ELR (cell line): Measurements from ENCODE around the gene HOMER3.
A peak's percentile ranks its signal among the peaks of the same experiment; 100 is the strongest.
"Not testable (repeated sequence)": the region's sequence is repeated elsewhere in the genome, so short reads cannot be mapped to it uniquely, and the experiment has no call there.

Experiments
- DNase-seq: peaks from one replicate; pipeline ENCODE4 v3.0.0-alpha.2; 2015; ENCODE audit warnings: low read depth

The HOMER3 gene

DNA sequence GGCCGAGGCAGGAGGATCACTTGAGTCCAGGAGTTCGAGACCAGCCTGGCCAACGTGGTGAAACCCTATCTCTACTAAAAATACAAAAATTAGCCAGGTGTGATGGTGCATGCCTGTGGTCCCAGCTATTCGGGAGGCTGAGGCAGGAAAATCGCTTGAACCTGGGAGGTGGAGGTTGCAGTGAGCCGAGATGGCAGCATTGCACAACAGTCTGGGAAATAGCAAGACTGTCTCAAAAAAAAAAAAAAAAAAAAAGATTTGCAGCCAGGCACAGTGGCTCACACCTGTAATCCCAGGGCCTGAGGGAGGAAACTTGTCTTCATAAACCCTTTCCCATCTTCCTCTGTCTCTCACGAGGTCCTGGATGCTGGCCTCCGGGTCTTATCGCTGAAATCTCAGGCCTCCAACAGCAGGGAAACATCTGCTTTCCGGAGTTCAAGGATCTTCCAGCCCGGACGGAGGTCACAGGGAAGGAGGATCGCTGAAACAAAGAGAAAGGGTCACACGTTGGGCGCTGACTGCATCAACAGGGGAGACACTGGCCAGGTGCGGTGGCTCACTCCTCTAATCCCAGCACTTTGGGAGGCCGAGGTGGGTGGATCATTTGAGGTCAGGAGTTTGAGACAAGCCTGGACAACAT lies 11.5 kb upstream of the HOMER3 start:
- not testable (repeated sequence) for DNase-seq

DNA sequence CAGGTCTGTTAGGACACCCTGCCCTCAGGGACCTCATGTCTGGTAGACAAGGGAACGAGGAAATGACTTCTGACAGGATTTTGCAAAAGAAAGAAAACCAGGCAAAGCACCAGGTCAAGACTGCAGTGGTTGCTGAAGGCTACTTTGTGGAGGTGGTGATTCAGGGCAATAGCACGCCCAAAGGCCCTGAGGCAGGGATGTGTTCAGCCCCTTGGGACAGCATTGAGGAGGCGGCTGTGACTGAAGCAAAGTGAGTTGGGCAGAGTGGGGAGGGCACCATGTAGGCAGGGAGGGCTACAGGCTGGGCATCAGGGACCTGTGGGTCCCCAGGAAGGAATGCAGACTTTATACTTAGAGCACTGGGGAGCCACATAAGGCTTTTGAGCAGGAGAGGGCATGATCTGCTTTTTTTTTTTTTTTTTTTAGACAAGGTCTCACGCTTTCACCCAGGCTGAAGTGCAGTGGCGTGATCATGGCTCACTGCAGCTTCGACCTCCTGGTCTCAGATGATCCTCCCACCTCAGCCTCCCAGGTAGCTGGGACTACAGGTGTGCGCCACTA lies 10.8 kb upstream of the HOMER3 start:
- peak; percentile 97 for DNase-seq

DNA sequence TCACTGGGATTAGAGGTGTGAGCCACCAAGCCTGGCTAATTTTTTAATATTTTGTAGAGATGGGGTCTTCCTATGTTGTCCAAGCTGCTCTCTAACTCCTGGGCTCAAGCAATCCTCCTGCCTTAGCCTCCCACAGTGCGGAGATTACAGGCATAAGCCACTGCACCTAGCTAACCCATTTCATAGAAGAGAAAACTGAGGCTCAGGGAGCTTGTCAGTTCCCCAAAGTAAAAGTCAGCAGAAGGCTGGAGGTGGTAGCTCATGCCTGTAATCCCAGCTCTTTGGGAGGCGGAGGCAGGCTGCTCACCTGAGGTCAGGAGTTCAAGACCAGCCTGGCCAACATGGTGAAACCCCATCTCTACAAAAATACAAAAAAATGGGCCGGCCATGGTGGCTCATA lies 8.8 kb upstream of the HOMER3 start:
- no peak for DNase-seq

DNA sequence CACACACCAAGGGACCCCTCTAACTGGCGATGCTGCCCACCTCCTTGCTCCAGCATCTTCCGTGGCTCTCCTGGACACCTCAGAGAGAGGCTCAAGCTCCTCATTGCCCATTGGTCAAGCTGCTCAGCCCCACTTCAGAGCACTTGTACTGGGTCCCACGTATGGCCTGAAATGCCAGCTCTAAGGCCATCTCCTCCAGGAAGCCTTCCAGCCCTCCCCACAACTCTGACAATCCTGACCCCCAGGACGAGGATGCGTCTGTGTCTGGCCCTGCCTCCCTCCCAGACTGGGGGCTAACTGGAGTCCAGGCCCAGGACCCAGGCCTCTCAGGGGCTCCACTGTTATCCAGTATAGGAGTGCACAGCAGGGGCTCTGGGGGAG lies 7.9 kb upstream of the HOMER3 start:
- DNase-seq, result no peak

DNA sequence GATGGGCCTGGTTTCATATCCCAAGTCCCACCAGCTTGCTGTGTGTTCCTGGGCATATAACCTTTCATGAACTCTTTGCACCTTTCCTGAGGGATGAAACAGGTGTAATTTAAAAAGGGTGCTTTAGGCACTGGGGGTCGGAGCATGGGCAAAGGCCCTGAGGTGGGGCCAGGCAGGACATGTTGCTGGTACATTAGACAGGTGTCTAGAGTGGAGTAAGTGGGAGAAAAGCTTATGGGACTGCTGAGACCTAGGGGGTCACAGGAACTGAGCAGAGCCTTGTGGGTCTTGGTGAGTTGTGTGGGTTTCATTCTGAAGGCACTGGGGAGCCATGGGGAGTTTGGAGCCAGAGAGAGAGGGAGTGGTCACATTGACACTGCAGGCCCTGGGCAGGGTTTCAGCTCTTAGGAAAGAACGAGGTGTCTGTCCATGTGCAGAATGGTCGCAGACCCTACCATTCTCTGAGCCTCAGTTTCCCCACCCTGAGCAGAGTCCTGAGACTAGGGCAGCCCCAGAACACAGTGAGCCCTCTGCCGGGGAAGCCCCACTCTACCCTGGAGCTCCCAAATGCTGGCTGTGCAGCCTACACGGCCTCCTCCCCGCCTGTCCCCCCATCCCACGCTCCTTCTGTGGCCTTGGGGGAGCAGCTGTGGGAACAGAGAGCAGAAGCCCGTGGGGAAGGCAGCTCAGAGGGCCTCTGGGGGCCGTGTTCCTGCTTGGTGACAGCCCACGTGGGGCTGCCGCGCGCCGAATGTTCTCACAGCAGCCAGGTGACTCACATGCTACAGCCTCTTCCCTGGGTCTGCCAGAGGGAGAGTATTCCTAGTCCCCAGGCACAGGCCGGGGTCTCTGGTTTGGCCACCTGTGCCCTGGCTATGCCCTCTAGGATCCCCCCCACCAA lies 7.3 kb upstream of the HOMER3 start:
- no peak for DNase-seq

DNA sequence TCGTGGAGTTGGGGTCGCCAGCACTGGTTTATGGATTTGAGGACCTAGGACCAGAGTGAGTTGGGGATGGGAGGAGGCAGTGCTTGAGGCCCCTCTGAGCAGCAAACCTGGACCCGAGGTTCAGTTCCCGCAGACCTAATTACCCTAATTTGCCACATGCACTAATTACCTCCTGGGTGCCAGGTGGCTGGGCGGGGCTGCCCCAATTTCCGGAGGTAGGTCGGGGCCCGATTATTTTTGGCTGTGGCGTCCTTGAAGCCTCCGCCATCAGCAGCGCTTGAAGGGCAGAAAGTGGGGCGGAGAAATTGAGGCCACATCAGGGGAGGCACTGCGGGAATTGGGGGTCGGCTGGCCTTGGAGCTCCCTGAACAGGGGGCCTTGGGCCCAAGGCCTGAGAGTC lies 5.9 kb upstream of the HOMER3 start:
- no peak for DNase-seq

DNA sequence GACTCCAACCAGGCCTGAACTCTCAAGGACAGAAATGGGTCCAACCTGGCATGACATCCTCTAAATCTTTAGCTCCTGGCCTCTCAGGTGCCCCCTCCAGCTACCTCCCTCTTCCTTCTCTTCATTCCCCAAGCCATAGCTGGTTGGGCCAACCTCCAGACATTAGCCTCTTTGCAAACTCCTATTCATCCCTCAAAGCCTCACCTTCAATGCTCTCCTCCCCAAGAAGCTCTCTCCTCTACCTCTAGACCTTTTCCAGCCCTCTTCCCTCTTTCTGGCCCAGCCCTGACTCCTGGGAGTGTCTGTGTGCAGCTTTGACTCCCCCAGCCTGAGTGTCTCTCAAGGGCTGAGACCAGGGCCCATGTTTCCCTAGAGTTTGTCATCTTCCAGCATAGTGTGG lies 5.3 kb upstream of the HOMER3 start:
- DNase-seq, result no peak

DNA sequence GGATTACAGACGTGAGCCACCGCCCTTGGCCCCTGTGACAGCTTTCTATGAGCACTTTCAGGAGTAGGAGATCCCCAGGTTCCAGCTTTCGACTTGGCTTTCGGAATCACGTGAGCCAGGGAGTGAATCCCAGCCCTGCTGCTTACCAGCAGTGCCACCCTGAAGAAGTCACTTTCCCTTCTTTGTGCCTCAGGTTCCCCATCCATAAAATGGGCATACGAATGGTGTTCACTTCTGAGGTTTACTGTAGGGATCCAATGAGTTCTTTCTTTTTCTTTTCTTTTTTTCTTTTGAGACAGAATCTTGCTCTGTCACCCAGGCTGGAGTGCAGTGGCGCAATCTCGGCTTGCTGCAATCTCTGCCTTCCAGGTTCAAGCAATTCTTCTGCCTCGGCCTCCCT lies 4.3 kb upstream of the HOMER3 start:
- no peak for DNase-seq

DNA sequence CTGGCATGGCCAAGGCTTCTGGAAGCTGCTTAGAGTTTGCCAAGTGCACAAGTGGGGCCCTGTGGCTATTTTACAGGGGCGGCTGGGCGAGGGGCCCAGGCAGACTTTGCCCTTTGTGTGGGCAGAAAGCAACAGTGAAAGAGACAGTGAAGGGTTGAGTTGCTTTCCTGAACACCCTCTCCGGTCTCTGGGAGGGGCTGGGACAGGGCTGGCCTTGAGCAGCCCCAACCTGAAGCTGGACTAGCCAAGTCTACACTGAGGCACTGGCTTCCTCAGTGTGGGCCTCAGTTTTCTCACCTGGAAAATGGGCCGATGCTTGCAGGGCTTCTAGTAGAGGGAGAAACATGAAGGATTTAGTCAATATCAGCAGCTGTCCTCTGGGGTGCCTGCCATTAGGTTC lies 2.4 kb upstream of the HOMER3 start:
- no peak for DNase-seq

DNA sequence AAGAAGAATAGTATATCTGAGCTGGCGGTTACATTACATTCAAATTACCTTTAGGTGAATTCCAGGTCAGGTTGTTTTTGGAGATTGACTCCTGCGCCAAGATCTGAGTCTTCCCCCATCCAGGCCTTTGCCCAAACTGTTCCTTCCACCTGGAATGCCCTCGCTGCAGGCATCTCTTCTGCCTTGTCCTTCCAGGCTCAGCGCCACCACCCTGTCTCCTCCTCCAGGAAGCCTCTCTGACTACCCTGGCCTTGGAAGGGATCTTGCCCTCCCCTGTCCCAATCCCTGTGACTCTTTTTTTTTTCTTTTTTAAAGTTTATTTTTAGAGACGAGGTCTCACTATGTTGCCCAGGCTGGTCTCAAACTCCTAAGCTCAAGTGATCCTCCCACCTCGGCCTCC lies 1.7 kb upstream of the HOMER3 start:
- DNase-seq, result no peak

DNA sequence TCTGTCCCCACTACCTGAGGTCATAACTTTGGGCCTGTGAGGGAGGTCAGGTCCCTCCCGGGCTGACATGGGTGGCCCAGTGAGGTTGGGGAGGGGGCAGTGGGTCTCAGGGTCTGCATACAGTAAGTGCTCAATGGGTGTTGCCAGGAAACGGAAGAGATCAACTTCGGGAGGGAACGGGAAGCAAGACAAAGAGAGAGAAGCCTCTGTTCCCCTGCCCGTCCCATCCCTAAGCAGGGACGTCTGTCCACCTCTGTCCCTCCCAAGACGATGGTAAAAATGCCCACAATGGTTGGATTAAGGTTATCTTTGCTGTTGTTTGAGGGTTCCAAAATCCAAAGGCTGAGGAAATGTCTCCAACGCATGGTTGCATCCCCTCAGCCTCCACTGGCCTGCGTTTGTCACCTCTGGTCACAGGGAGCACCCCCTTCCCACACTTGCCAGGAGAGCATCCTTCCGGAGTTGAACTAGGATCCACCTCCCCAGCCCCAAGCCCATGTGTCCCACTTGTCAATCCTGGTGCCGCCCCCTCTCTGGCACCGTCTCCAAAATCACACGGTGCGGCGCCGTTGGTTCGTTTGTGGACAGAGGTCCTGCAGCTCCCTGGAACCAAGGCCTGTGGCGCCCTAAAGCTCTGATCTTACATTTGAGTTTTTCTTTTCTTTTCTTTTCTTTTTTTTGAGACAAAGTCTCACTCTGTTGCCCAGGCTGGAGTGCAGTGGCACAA lies 774 bp upstream of the HOMER3 start:
- DNase-seq, result no peak

DNA sequence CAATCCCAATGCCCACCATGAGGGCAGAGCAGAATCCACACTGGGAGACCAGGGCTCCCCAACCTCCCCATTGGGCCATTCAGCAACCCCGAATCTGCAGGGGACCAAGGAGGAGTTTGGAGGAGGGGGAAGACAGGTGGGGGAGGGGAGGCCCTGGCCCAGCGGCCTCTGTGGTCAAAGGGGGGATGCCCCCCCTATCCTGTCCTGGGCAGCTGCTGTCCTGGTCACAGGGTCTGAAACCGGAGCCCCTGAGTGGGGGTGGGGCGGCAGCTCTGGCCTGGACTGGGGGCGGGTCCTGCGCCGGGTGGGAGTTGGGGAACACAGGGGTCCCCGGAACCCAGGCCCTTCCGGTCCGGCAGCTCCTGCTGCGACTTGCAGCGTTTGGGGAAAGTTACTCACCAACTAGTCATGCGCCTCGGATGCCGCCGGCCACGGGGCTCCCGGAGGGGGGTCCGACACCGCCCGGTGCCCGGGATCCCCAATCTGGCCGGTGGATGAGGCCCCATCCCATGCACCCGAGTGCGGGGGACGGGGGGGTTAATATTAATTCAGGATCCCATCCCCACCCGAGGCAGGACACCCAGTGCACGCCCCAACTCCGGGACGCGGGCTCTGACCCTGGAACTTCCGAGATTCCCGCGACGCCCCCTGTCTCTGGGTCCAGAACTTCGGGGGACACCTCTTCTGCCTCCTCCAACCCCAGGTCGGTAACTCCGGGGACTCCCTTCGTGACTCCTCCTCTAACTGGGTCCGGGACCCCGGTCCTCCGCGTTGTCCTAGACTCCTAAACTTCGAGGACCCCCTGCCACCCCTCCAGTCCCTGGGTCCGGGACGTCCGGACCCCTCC lies 872 bp downstream of the HOMER3 start:
- peak; percentile 77 for DNase-seq

DNA sequence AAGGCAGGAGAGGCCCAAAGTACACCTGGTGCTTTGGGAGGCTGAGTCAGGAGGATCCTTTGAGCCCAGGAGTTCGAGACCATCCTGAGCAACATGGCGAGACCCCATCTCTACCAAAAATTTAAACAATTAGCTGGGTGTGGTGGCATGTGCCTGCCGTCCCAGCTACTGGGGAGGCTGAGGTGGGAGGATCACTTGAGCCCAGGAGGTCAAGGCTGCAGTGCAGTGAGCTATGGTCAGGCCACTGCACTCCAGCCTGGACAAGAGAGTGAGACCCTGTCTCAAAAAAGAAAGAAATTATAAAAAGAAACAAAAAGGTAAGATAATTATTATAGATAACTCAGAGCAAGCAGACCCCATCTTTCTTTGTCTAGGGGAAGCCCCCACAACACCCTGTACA lies 1.9 kb downstream of the HOMER3 start:
- no peak for DNase-seq

DNA sequence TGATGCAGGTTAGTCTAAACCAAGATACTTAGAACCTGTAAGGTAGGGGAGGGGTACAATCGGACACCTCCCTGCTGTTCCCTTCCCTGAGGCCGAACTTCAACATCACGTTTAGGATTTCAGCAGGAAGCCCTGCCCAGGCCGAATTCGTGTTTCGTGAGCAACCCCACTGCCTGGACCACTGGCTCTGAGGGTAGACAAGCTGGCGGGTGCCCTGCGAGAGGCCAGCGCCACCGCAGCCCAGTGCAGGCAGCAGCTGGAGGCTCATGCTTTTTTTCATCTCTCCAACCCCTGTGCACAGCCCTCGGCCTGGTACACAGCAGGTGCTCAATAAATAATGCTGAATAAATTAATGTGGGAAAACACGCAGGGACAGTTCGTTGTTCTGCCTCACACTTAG lies 7.7 kb downstream of the HOMER3 start:
- DNase-seq, result no peak

DNA sequence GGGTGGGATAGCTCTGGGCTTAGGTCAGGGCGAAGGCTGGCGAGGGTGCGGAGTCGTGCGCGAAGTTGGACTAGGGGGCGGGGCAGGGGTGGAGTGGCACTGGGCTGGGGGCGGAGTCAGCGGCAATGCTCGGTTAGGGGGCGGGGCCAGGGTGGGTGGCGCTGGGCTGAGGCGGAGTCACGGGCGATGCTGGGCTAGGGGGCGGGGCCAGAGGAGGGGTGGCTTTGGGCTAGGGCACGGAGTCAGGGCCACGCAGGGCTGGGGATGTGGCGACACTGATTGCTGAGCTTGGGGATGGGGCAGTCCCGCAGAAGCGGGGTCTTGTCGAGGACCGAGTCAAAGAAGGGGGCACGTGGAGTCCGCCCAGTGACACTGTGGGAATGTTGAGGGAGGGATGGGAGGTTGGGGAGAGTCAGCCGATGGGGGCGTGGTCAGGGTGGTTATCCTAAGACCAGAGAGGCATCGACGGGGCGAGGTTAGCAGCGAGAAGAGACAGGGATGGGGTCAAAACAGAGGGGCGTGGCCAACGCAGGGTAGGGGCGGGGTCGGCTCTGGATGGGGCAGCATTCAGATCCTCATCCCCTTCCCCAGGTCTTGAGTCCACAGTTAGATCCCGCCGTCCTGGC lies 8.7 kb downstream of the HOMER3 start:
- DNase-seq, result peak; percentile 70

DNA sequence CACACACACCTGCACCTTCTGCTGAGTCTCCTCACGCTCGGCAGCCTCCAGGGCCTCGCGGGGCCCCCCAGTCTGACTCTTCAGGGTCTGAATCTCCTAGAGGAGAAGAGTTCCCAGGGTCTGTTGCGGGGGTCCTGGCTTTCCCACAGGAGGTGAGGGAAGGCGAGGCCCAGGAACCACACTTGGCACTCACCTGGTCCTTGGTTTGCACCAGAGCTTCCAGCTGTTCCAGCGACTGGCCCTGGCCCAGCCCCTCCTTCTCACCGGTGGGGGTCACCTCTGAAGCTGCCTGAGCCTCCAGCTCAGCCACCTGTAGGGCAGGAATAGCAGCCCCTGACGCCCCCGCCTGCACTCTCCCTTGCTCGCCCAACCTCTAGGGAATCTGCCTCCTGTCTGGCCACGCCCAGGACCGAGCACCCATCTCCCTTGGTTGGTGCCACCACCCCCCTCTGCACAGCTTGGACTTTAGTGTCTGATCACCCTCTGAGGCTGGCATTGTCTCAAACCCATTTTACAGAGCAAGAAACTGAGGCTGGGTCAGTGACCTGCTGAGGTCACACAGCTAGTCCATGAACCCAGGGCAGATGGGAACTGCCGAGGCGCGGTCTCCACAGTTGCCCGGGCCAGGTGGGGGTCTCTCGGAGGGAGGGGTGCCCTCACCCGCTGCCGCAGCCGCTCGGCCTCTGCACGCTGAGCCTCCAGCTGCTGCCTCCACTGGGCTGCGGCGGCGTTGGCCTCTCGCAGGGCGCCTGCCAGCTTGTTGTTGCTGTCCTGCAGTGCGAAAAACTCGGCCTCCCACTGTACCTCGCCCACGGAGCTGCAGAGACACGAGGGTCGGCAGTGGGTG lies 9.5 kb downstream of the HOMER3 start:
- DNase-seq, result no peak

DNA sequence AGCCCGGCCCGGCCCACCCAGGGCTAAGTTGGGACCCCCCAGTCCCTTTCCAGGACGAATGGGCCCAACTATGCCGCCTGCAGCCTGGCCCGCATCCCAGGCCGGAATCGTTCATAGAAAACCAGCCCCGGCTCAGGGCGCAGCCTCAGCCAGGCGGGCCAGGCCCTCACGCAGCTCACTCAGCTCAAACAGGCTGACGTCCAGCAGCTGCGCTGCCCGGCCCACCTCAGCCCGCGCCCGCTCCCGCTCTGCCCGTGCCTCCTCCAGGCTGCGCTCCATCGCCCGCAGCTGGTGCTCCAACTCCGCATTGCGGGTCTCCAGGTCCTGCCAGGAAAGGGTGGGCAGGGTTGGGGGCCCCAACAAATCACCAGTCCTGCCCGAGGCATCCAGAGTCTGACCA lies 11.7 kb downstream of the HOMER3 start:
- DNase-seq, result no peak

DNA sequence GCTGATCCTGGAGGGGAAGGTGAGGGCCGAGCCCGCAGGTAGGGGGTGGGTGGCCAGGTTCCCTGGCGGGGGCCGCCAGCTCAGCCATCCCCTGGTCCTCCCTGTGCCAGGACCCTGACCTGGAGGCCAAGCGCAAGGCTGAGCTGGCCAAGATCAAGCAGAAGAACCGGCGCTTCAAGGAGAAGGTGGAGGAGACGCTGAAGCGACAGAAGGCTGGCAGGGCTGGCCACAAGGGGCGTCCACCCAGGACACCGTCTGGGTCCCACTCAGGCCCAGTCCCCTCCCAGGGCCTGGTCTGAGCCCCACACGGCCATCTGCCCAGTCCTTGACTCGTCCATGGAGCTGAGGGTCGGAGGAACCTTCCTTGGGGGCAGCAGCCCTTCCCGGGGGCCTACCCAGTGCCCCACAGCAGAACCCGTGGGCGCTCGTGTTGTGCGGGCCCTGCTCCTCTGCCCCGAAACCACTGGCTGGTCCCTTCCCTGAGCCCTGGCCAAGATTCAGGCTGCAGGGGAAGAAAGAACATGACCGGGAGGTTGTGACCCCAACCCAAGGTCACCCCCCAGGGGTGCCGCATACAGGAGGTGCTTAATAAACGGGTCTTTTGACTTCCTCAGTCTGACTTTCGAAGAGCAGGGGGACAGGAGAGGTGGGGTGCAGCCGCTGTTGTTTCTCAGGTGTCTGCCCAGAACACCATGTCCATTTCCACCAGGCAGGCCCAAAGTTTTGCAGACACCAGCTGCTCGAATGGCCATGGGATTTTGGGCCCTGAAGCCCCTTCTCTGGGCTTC lies 12.8 kb downstream of the HOMER3 start:
- no peak for DNase-seq

DNA sequence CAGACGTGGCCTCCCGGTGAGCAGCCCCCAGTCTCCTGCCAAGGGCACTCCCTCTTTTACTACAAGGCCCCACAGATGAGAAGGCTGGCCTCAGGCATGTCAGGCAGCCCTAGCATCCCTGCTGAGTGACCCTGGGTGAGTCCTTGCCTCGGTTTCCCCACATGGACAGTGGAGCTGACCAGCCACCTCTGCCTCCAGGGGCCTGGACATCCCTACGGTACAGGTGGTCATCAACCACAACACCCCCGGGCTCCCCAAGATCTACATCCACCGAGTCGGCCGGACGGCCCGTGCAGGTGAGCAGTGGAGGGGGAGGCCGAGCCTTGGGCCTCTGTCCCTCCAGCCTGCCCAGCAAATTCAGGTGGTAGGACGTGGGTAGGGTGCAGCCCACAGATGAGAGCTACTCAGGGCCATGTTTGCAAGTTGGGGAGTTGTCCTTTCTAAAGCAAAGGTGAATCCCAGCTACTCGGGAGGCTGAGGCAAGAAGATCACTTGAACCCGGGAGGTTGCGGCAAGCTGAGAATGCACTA lies 16.3 kb downstream of the HOMER3 start:
- no peak for DNase-seq
